HEK293T (cell line): ENCODE results near the gene WWC1.

ENCODE experiments used
- BHLHE40 ChIP-seq: fragments of 450-650 bp; IDR thresholded peaks from 2 replicates; pipeline ENCODE4 v1.6.1; 2016; ENCODE audit warnings: mild to moderate bottlenecking, moderate library complexity, borderline replicate concordance
- CTBP1 ChIP-seq: fragments of 450-650 bp; IDR thresholded peaks from 2 replicates; pipeline ENCODE4 v1.6.1; 2016; ENCODE audit warnings: borderline replicate concordance
- ELF4 ChIP-seq: fragments of 450-650 bp; IDR thresholded peaks from 2 replicates; pipeline ENCODE4 v1.6.1; 2017; ENCODE audit warnings: antibody characterized with exemption
- FOXA1 ChIP-seq: fragments of 450-650 bp; IDR thresholded peaks from 2 replicates; pipeline ENCODE4 v1.6.1; 2016; ENCODE audit warnings: mild to moderate bottlenecking
- FOXK2 ChIP-seq: fragments of 450-650 bp; IDR thresholded peaks from 2 replicates; pipeline ENCODE4 v1.6.1; 2016; ENCODE audit warnings: mild to moderate bottlenecking
- HDGF ChIP-seq: fragments of 450-650 bp; IDR thresholded peaks from 2 replicates; pipeline ENCODE4 v1.6.1; 2017; ENCODE audit warnings: antibody characterized with exemption, borderline replicate concordance
- LEF1 ChIP-seq: fragments of 450-650 bp; IDR thresholded peaks from 2 replicates; pipeline ENCODE4 v1.6.1; 2017; ENCODE audit warnings: mild to moderate bottlenecking, borderline replicate concordance
- NFRKB ChIP-seq: fragments of 450-650 bp; IDR thresholded peaks from 2 replicates; pipeline ENCODE4 v1.6.1; 2016; ENCODE audit warnings: mild to moderate bottlenecking, moderate library complexity
- SP1 ChIP-seq: fragments of 450-650 bp; IDR thresholded peaks from 2 replicates; pipeline ENCODE4 v1.6.1; 2017
- SUZ12 ChIP-seq: fragments of 450-650 bp; IDR thresholded peaks from 2 replicates; pipeline ENCODE4 v1.6.1; 2016; ENCODE audit warnings: mild to moderate bottlenecking
- ZNF384 ChIP-seq: fragments of 450-650 bp; IDR thresholded peaks from 2 replicates; pipeline ENCODE4 v1.6.1; 2016
- TF ChIP-seq, protein P1 (sequence below): fragments of 450-650 bp; IDR thresholded peaks from 2 replicates; pipeline ENCODE4 v1.6.1; 2016

DNA sequence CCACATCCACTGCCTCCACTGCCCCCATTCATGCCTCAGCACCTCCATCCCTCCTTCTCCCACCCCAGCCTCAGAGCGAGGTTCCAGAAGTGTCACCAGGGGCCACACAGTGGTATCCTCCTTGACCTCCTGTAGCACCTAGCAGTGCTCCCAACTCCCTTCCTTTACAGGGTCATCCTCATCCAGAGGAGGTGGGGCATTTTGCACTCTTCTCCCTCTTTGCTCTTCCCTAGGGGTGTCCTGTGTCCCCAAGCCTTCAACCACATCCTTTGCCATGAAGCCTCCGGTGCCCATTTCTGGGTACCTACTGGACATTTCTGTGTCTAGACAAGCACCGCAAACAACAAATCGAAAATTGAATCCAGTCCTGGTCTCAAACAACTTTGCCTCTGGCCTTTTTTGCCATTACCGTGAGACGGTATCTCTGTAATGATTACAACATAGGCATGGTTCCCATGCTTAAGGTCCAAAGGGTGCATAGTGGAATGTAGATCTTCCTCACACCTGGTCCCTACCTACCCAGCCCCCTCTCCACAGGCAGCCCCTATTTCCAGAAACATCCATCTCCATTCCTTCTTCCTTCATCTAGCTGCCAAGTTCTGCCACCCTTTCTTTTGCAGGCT lies 17.6 kb downstream of the WWC1 start:
- TF ChIP-seq ELF4 (no peak), NFRKB (no peak), SP1 (no peak), FOXK2 (no peak), LEF1 (no peak), FOXA1 (no peak), ZNF384 (no peak), SUZ12 (no peak), BHLHE40 (no peak), CTBP1 (no peak), HDGF (no peak)
- TF ChIP-seq, protein P1, sequence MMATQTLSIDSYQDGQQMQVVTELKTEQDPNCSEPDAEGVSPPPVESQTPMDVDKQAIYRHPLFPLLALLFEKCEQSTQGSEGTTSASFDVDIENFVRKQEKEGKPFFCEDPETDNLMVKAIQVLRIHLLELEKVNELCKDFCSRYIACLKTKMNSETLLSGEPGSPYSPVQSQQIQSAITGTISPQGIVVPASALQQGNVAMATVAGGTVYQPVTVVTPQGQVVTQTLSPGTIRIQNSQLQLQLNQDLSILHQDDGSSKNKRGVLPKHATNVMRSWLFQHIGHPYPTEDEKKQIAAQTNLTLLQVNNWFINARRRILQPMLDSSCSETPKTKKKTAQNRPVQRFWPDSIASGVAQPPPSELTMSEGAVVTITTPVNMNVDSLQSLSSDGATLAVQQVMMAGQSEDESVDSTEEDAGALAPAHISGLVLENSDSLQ = no peak
